Ishikawa (cell line): ENCODE data around the gene MAGI2.

Source experiments
- CEBPB ChIP-seq: IDR thresholded peaks from 2 replicates; pipeline ENCODE4 v1.6.1; 2012
- CREB1 ChIP-seq: IDR thresholded peaks from 2 replicates; pipeline ENCODE4 v1.6.1; 2012; ENCODE audit warnings: low read depth
- EGR1 ChIP-seq: IDR thresholded peaks from 2 replicates; pipeline ENCODE4 v1.6.1; 2012
- EP300 ChIP-seq: IDR thresholded peaks from 2 replicates; pipeline ENCODE4 v1.6.1; 2012; ENCODE audit warnings: borderline replicate concordance
- FOXM1 ChIP-seq: IDR thresholded peaks from 2 replicates; pipeline ENCODE4 v1.6.1; 2012; ENCODE audit warnings: low read depth, borderline replicate concordance
- MAX ChIP-seq: IDR thresholded peaks from 2 replicates; pipeline ENCODE4 v1.6.1; 2012
- NFIC ChIP-seq: IDR thresholded peaks from 2 replicates; pipeline ENCODE4 v1.6.1; 2012
- RAD21 ChIP-seq: IDR thresholded peaks from 2 replicates; pipeline ENCODE4 v1.6.1; 2012; ENCODE audit warnings: low read depth
- TAF1 ChIP-seq: IDR thresholded peaks from 2 replicates; pipeline ENCODE4 v1.6.1; 2012; ENCODE audit warnings: low read depth, mild to moderate bottlenecking
- TCF12 ChIP-seq: IDR thresholded peaks from 2 replicates; pipeline ENCODE4 v1.6.1; 2012; ENCODE audit warnings: low read depth
- TEAD4 ChIP-seq: IDR thresholded peaks from 2 replicates; pipeline ENCODE4 v1.6.1; 2012
- USF1 ChIP-seq: IDR thresholded peaks from 2 replicates; pipeline ENCODE4 v1.6.1; 2012
- YY1 ChIP-seq: IDR thresholded peaks from 2 replicates; pipeline ENCODE4 v1.6.1; 2012; ENCODE audit warnings: low read depth
- ZBTB7A ChIP-seq: IDR thresholded peaks from 2 replicates; pipeline ENCODE4 v1.6.1; 2012; ENCODE audit warnings: low read depth
- TF ChIP-seq, protein P1 (sequence below): IDR thresholded peaks from 2 replicates; pipeline ENCODE4 v1.6.1; 2012; ENCODE audit warnings: low read depth, mild to moderate bottlenecking

The MAGI2 gene

DNA sequence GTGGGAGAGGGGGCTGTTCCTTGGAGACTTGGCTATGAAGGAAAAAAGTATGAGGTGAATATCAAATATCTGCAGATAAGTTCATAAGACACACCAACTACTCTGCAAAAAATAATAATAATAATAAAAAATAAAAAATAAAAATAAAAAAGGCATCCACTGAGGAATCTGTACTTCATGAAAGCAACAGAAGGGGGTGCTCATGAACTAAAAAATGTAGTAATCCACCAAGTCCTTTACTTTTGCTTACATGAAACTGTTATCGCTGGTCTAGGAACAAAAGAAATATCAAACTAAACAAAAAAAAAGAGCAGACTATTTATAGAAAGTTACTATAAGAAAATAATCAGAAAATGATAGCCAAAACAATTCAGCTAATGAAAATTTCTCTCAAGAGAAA lies 1075.9 kb downstream of the MAGI2 start:
- TF ChIP-seq, protein P1, sequence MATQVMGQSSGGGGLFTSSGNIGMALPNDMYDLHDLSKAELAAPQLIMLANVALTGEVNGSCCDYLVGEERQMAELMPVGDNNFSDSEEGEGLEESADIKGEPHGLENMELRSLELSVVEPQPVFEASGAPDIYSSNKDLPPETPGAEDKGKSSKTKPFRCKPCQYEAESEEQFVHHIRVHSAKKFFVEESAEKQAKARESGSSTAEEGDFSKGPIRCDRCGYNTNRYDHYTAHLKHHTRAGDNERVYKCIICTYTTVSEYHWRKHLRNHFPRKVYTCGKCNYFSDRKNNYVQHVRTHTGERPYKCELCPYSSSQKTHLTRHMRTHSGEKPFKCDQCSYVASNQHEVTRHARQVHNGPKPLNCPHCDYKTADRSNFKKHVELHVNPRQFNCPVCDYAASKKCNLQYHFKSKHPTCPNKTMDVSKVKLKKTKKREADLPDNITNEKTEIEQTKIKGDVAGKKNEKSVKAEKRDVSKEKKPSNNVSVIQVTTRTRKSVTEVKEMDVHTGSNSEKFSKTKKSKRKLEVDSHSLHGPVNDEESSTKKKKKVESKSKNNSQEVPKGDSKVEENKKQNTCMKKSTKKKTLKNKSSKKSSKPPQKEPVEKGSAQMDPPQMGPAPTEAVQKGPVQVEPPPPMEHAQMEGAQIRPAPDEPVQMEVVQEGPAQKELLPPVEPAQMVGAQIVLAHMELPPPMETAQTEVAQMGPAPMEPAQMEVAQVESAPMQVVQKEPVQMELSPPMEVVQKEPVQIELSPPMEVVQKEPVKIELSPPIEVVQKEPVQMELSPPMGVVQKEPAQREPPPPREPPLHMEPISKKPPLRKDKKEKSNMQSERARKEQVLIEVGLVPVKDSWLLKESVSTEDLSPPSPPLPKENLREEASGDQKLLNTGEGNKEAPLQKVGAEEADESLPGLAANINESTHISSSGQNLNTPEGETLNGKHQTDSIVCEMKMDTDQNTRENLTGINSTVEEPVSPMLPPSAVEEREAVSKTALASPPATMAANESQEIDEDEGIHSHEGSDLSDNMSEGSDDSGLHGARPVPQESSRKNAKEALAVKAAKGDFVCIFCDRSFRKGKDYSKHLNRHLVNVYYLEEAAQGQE, result no peak
- no peak for TF ChIP-seq TCF12
- TF ChIP-seq RAD21, result no peak
- no peak for TF ChIP-seq TEAD4
- no peak for TF ChIP-seq TAF1
- no peak for TF ChIP-seq ZBTB7A
- TF ChIP-seq NFIC, result no peak
- TF ChIP-seq EGR1, result no peak

GRCh38 chr7:78370936-78371335 lies 1082.5 kb downstream of the MAGI2 start:
- TF ChIP-seq ZBTB7A, result no peak
- TF ChIP-seq CEBPB, result no peak
- no peak for TF ChIP-seq USF1
- no peak for TF ChIP-seq YY1
- no peak for TF ChIP-seq EP300
- no peak for TF ChIP-seq TAF1
- TF ChIP-seq FOXM1, result no peak
- TF ChIP-seq RAD21, result no peak
- TF ChIP-seq TEAD4, result no peak
- no peak for TF ChIP-seq TCF12
- no peak for TF ChIP-seq NFIC

- TF ChIP-seq TAF1 (no peak), YY1 (no peak), USF1 (no peak), CEBPB (no peak), TCF12 (no peak), FOXM1 (no peak), ZBTB7A (no peak)
These were observed 1084.7 kb downstream of the MAGI2 start for GRCh38 chr7:78368771-78369170.

DNA sequence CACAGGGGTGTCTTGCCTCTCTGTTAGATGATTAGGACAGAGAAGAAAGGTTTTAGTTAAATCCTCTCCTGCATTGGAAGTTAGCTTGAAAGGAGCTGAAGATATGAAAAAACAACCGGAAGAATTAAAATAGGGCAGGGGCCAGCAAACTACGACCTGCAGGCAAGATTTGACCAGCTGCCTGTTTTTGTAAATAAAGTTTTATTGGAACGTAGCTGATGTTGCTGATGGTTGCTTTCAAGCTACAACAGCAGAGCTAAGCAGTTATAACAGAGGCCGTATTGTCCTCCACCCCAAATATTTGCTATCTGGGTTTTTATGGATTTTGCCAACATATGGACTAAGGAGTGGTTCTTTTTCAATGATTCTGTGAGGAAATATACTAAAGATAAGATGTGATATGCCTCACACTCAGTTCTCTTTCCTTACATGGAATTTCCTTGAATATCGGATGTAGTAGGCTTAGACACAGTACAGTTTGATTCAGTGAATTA lies 1086.1 kb downstream of the MAGI2 start:
- TF ChIP-seq TAF1 (no peak), TEAD4 (no peak), TCF12 (no peak), ZBTB7A (no peak), NFIC (no peak), EP300 (no peak), CREB1 (no peak), YY1 (no peak), USF1 (no peak), MAX (no peak), FOXM1 (no peak), CEBPB (no peak), RAD21 (no peak), EGR1 (no peak)
- TF ChIP-seq, protein P1, result no peak

DNA sequence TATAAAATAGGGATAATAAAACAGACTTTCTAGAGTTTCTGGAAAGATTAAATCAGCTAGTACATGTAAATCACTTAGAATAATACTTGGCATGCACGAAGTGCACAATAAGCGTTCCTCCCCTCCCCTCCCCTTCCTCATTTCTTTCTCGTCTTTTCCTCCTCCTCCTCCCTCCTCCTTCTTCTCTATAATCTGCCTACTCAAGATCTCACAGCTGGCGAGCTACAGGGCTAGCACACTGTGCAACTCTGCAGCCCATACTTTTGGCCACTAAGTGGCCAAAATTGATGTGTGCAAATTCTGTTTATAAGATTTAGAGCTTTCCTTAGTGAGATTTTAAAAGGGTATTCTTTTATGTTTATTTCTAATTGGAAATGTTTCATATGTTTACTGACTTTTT lies 1089.6 kb downstream of the MAGI2 start:
- TF ChIP-seq TEAD4, result no peak
- no peak for TF ChIP-seq EP300
- TF ChIP-seq CEBPB, result no peak
- TF ChIP-seq CREB1, result no peak
- TF ChIP-seq, protein P1, result no peak
- no peak for TF ChIP-seq FOXM1
- TF ChIP-seq TAF1, result no peak
- TF ChIP-seq TCF12, result no peak
- TF ChIP-seq MAX, result no peak
- TF ChIP-seq RAD21, result no peak
- TF ChIP-seq EGR1, result no peak
- TF ChIP-seq NFIC, result no peak
- TF ChIP-seq YY1, result no peak
- TF ChIP-seq ZBTB7A, result no peak
- TF ChIP-seq USF1, result no peak
